Activated CD8-positive, alpha-beta memory T cell treated with anti-CD3 and anti-CD28 coated beads, Interleukin-2, amount 50 U/mL, for 4 hours (primary cell): ENCODE data around the gene CCDC150.
"Not testable (repeated sequence)": the region's sequence is repeated elsewhere in the genome, so short reads cannot be mapped to it uniquely, and the experiment has no call there.

Source experiments
- DNase-seq: peaks from one replicate; pipeline ENCODE4 v3.0.0-alpha.2; 2020

The CCDC150 gene

DNA sequence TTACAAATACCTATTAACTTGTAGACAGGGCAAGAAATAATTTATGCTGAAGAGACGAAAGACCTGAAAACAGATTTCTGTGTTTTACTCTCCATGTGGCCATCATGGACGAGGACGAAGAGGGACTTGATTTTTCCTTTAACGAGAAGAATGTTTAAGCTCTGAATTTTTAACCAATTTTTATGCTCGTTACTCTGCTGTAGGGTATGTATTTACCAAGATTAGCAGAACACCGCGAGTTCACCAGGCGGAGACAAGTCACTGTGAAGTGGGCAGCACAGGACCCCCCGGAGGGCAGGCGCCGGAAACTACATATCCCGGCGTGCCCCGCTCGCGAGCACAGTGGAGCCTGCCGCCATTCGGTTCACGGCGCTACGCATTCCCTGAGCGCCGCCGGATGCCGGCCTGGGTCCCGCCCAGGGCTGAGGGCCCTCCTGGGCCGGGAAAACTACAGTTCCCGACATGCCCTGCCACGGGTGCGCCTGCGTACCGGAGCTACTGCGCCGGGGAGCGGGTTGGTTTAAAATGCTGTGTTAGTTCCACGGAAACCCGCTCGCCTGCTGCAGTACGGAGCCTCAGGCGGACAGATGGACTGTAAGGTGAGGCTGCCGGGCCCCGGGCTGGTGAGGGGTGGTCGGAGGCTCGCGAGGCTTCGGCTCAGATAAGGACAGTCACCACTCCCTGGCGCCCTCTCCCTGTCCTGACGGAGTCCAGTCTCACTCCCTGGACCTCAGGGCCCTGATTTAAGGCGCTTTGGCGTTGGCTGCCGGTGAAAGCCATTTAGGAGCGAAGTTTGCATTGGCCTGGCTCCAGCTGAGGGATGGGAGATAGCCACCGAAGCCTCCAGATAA lies at the start of gene CCDC150:
CCDC150 (plus strand) TSS at position 536 of the 851 bp plus-strand sequence; CDS start at position 588, 52 bp downstream.
- DNase-seq: peak; percentile 91

- DNase-seq: no peak
These were observed 49.2 kb upstream of the CCDC150 start for GRCh38 chr2:196590286-196590685.

DNA sequence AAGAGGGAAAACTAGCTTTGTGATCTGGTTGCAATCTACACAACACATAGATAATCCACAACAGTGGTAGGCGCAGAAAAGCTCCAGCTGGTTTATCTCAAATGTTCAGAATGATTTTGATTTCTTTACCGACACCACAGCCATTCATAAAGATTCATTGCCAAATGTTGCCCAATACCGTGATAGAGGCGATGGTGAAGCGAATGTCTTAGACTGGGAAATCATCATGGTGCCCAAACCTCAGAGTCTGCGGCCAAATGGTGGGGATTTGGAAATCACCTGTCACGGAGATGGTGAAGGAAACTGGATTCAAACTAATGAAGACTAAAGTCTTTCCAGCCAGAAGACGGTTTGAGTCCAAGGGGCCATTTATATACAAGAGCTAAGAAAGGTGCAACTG lies 48.5 kb upstream of the CCDC150 start:
- DNase-seq: no peak

DNA sequence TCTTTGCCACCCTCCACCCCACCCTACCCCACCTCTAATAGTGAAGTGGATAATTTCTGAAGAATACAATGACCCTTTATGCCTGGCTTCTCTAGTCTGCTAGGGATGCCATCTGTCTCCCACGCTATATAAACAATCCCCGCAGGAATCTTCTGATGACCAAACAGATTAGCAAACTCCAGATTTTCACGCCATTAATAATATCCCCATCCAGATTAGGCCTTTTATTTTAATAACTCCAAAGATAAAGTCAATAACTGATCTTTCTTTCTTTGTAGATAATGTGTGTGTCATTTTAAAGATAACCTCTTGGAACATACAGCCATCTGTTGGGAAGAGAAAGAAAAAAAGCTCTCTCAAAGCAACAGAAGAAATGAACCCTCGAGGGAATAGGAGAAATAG lies 47.9 kb upstream of the CCDC150 start:
- no peak for DNase-seq

DNA sequence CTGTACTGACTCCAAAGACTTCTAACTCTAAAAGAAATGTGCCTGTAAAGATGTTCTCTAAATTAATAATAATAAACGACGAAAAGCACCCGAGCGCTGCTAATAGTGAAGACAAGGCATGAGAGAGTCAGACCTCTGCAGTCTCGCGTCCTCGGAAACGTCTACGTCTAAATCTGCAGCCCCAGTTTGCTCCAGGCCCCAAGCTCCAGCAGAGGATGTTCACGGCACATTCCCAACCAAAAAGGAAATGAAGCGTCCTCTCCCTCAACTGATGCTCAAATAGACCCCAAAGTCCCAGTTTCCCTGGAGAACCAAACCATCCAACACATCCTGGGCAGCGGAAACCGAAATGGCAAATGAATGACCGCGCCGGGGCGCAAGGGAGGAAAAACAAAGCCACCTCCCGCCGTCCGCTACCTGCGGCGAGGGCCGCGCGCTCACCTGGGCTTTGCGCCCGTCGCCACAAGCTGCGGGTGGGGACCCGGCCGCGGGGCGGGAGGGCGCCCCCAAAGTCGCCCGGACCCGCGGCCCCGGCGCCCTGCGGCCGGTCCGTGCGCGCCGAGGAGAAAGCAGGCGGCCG lies 47.1 kb upstream of the CCDC150 start:
- DNase-seq: no peak

- peak; percentile 14 for DNase-seq
These were observed 46.3 kb upstream of the CCDC150 start, which contains the start of gene HECW2 for GRCh38 chr2:196592911-196593881. TSS of gene HECW2 (minus strand) at chr2:196593554.

- no peak for DNase-seq
These were observed 45.4 kb upstream of the CCDC150 start for GRCh38 chr2:196594158-196594557.

GRCh38 chr2:196597531-196597930 lies 42.0 kb upstream of the CCDC150 start:
- no peak for DNase-seq

GRCh38 chr2:196598412-196598811 lies 41.1 kb upstream of the CCDC150 start:
- no peak for DNase-seq

DNA sequence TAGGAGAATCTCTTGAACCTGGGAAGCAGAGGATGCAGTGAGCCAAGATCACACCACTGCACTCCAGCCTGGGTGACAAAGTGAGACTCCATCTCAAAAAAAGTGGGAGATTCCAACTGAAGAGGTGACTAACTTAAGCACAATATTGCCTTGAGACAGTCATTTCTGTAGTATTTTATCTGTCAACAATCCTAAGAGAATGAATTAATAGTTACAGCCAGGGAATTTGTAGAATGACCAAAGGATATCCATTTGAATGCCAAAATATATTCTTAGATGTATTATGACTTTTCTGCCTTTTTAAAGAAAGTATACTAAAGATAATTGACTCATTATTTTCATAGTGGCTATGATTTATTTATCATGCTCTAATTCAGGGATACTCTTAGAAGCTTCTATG lies 40.7 kb upstream of the CCDC150 start:
- no peak for DNase-seq

DNA sequence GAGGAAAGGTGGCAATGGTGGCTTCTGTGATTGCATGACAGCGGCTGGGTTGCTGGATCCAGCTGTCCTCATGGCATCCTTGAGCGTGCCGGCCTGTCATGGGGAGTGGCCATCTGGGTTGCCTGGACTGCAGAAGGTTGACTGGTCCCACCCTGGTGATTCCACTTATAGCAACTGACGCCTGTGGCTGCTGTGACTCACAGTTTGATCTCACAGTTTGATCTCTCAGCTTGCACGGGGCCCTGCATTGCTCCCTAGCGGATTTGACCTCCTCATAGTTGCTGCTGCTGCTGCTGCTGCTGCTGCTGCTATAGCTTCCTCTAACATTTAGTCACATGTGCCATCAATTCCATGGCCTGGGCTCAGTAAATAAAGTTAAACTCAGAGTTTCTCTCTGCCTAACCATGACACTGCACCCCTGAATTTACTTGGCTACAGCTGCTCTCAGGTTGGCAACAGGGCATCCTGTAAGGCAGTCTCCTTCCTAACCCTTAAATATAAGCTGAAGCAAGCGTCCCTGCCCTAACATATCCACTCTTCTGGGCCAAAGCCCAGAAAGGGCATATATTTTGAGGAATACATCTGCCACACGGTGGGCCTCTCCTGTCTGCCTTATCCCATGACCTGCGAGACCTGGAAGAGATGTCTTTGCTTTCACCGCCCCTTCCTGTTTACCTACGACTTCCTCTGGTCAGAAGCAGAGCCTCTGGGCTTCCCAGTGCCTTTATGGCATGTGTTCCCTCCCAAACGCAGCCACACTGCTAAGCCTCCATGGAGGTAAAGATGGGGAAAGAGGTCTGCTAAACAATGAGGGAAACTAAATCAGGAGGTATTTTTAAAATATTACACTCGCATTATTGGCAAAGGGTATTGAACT lies 37.8 kb upstream of the CCDC150 start:
- no peak for DNase-seq

DNA sequence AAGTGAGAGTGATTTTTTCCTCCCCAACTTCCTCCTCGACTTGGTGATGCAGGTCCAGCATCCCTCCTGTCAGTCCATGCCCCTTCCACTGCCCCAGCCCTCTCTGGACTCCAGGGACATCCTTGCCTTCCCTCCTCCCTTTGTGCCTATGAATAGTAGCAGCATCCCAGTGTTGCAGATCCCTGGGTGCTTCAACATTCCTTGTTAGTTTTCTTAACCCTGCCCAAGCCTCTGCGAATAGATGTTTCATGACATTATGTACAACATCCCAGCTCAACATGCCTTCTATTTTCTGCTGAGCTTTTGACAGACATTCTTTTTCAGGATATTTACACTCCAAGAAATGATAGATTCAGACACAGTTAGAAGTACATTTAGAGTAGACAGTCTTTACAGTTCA lies 35.3 kb upstream of the CCDC150 start:
- no peak for DNase-seq

GRCh38 chr2:196606516-196606915 lies 33.0 kb upstream of the CCDC150 start:
- no peak for DNase-seq

DNA sequence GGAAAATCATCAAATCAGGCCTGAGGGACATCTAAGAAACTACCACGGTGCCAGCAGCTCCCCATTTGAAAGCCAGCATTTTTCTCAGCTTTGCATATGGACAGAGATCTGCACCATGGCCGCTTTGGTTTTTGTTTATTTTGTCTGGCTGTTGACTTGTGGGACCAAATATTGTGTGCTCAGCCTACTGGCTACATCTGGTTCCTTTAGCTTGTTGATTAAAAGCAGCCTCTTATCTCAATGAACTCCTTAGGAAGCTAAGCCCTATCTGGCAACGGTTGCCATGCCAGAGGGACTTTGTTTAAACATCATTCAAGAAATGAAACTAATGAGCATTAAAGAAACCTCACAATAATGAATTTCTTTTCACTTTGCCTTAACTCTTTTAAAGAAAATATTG lies 32.4 kb upstream of the CCDC150 start:
- no peak for DNase-seq

- DNase-seq: not testable (repeated sequence)
These were observed 31.6 kb upstream of the CCDC150 start for GRCh38 chr2:196607896-196608295.

GRCh38 chr2:196609806-196610205 lies 29.7 kb upstream of the CCDC150 start:
- DNase-seq: no peak

- DNase-seq: no peak
These were observed 28.7 kb upstream of the CCDC150 start for GRCh38 chr2:196610796-196611195.

DNA sequence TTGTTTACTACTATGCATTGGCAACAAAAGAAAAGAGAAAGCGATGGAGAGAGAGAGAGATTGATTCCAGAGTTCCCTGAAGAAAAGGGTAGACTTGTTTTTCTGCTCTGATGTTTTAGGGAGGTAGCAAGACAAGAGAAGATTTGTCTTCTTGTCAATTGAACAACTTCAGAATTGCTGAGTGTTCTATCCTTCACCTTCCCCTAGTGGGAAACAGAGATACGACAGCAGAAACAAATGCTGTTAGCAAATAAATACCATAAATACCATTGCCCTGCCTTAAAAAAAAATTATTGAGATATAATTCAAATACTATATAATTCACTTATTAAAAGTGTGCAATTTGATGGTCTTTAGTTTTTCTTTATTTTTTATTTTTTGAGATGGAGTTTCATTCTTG lies 26.2 kb upstream of the CCDC150 start:
- DNase-seq: no peak

GRCh38 chr2:196617430-196617829 lies 22.1 kb upstream of the CCDC150 start:
- DNase-seq: no peak

DNA sequence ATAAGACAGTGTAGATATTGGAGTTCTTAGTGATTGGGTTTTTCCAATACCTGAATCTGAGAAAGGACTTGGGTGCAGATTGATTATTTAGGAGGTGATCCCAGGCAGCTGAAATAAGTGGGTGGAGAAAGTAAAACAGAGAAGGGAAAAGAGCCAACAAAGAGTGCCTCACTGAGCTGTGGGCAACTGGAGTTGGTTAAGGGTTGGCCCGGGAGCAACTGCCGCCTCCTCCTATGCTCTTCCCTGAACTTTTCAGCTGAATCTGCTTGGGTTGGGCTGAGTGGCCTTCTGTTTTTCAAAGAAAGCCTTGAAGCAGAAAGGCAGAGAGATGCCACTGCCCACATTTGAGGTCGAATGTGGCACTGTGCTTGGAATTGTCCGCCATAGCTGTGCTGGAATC lies 20.9 kb upstream of the CCDC150 start:
- DNase-seq: no peak

- no peak for DNase-seq
These were observed 9.0 kb upstream of the CCDC150 start for GRCh38 chr2:196630531-196630930.

- no peak for DNase-seq
These were observed 4.4 kb upstream of the CCDC150 start for GRCh38 chr2:196635156-196635555.
